ENCODE measurements around the gene MAOA. TPM values are rescaled to one million over a fixed set of nuclear protein-coding genes. Genes with fewer than 3 reads are reported as not detected.

MAOA gene
- total and polyA plus RNA-seq, 2 donors (not counting 3 experiments of a cell fraction or from before 2014, with no cell fraction given): 12.6 to 23.5 TPM

DNA sequence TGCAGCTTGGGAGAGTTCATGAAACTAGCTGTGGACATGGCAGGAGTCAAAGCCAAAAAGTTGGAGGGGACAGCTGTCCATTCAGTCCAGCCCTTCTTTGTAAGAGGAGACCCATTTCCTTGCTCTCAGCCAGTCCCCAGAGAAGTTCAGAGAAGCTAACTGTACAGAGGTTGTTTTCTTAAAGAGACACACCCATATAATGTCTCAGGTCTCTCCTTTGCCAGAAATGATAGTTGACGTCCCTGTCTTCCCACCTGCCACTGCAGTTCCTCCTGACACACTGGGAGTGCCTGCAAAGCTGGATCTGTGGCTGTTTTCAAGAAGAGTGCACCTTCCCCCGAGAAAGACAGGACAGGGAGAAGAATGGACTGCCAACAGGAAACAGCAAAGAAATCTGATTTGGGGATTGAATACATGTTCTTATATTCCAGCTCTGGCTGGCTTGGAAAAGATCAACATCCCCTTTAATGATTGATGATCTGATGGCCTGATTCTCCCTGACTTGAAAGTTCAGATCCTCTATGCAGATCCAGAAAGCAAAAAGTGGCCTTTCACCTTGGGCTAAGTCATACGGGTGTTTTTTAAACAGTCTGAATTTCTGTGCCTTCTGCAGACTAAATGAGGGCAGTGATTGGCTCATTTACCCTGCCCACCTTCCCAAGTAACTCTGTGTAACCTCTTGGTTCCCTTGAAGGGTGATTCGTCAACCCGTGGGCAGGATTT is 87.2 kb downstream of the MAOA start:
- dilution Hi-C loops (cut with MboI; ENCODE audit: extremely low pct_ligation_motif_present, low sequenced_read_pairs) (no loop called here), intact Hi-C loops (cut with micrococcal nuclease) (no loop called here)
- Histone ChIP-seq H3K4me1 (ENCODE audit: control insufficient read depth, extremely low read depth, insufficient read depth, low read length) (no peaks in the 10 kb centered on the region), H3K36me3 (ENCODE audit: control insufficient read depth in 2 of 2, extremely low read depth in 1 of 2, insufficient read depth in 2 of 2, low read length in 2 of 2) (peaks cover 0 to 2% of the 10 kb centered on the region in 2 experiments), H3K9ac (replicated peaks; ENCODE audit: extremely low read depth, insufficient read depth, low read length) (no peak overlapping the region), H3K79me2 (ENCODE audit: control insufficient read depth, insufficient read depth, low read length) (no peaks in the 10 kb centered on the region), H2AFZ (ENCODE audit: low read depth, low read length) (no peak overlapping the region), H3K27ac (ENCODE audit: insufficient read depth, low read depth, low read length) (no peak overlapping the region), H3K27me3 (ENCODE audit: control insufficient read depth in 2 of 2, insufficient read depth in 2 of 2, low read length in 2 of 2) (no peaks in the 10 kb centered on the region), H3K4me2 (ENCODE audit: insufficient read depth, low read length) (no peak overlapping the region), H3K9me1 (replicated peaks; ENCODE audit: control insufficient read depth, extremely low read depth, insufficient read depth, low read length) (no peaks in the 10 kb centered on the region), H3K4me3 (replicated peaks in 1 of 3; ENCODE audit: insufficient read depth in 1 of 3, low read depth in 1 of 3, low read length in 3 of 3) (no peak overlapping the region), H3K9me3 (replicated peaks; ENCODE audit: control insufficient read depth, insufficient read depth, low read length) (no peaks in the 10 kb centered on the region), H4K20me1 (replicated peaks; ENCODE audit: control insufficient read depth, extremely low read depth, insufficient read depth, low read length) (no peaks in the 10 kb centered on the region)
- DNase-seq (ENCODE audit: low read depth, low spot score) (no peak), FAIRE-seq (no peak)
- ChIA-PET CTCF (no interaction called here), POLR2A (no interaction called here)
- TF ChIP-seq, protein P1, sequence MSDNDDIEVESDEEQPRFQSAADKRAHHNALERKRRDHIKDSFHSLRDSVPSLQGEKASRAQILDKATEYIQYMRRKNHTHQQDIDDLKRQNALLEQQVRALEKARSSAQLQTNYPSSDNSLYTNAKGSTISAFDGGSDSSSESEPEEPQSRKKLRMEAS (IDR thresholded peaks at IDR 0.05; ENCODE audit: insufficient read depth, insufficient read length): no peak
- TF ChIP-seq GATA2 (IDR thresholded peaks at IDR 0.05; ENCODE audit: insufficient read depth, insufficient read length, low read depth, low read length): no peak
- TF ChIP-seq MYC (IDR thresholded peaks at IDR 0.05; ENCODE audit: low read depth, low read length): no peak
- no peak for TF ChIP-seq CTCF (IDR thresholded peaks at IDR 0.05; ENCODE audit: extremely low read depth in 1 of 2, insufficient read depth in 1 of 2, low read depth in 1 of 2, low read length in 2 of 2)
- no peak for TF ChIP-seq JUN (IDR thresholded peaks at IDR 0.05; ENCODE audit: borderline replicate concordance, insufficient read depth, insufficient read length, low read depth)
- TF ChIP-seq FOS (IDR thresholded peaks at IDR 0.05; ENCODE audit: borderline replicate concordance, insufficient read depth, low read length): no peak
- no peak for TF ChIP-seq POLR2A (IDR thresholded peaks at IDR 0.05; ENCODE audit: low read depth, low read length)
- no peak for TF ChIP-seq POLR2AphosphoS5 (IDR thresholded peaks at IDR 0.05; ENCODE audit: insufficient read depth, low read depth, low read length)
- TF ChIP-seq EZH2 (IDR thresholded peaks at IDR 0.05; ENCODE audit: borderline replicate concordance, low read depth, low read length, severe bottlenecking): no peak
- BruUV-seq (replicated peaks): no TSS peak
